CD4-positive, alpha-beta T cell (primary cell): Measurements from ENCODE around the gene EIPR1. TPM values are rescaled to one million over a fixed set of nuclear protein-coding genes. Genes with fewer than 3 reads are reported as not detected.

Experiments used
- ATAC-seq: fragments of 200-7000 bp; cut with Tn5 transposase; one replicate; pipeline ENCODE4 v1.10.0; 2022; ENCODE audit warnings: mild to moderate bottlenecking; ENCODE audit not compliant: poor library complexity
- CTCF ChIA-PET: fragments of 350-600 bp; sonication (Branson Sonifier 250); formaldehyde crosslinking; loops from one replicate; lab custom pipeline; 2021; ENCODE audit warnings: antibody characterized with exemption, inconsistent platforms; lab: Charles Lee
- POLR2A ChIA-PET: fragments of 350-600 bp; sonication (Branson Sonifier 250); formaldehyde crosslinking; loops from one replicate; lab custom pipeline; 2021; ENCODE audit warnings: antibody characterized with exemption, inconsistent platforms; lab: Charles Lee
- DNase-seq, 14 experiments: peaks; one replicate each; pipeline ENCODE4 v3.0.0-alpha.2; 2013 to 2020; ENCODE audit warnings: mixed read lengths in 2 of 14
- H3K27ac ChIP-seq, 2 donors: one replicate each; pipeline versions ENCODE4 v1.5.1 to v1.7.0; 2013; ENCODE audit warnings: low read length in 2 of 2, low read depth in 1 of 2, mild to moderate bottlenecking in 1 of 2
- H3K27me3 ChIP-seq, 2 experiments: 1 replicate in 1 of 2; 2 replicates in 1 of 2; pipeline versions ENCODE4 v1.6.1 to v1.7.0; 2013; ENCODE audit warnings: low read length in 2 of 2, control low read depth in 1 of 2, mild to moderate bottlenecking in 1 of 2, moderate library complexity in 1 of 2; ENCODE audit not compliant: insufficient read depth in 2 of 2, control insufficient read depth in 1 of 2
- H3K36me3 ChIP-seq: one replicate; pipeline ENCODE4 v1.6.1; 2013; ENCODE audit warnings: low read length, control low read depth; ENCODE audit not compliant: insufficient read depth
- H3K4me1 ChIP-seq: one replicate; pipeline ENCODE4 v1.6.1; 2013; ENCODE audit warnings: low read length, control low read depth; ENCODE audit not compliant: insufficient read depth
- H3K4me3 ChIP-seq: one replicate; pipeline ENCODE4 v1.5.1; 2013; ENCODE audit warnings: mild to moderate bottlenecking, low read length, moderate library complexity
- H3K9me3 ChIP-seq, 2 experiments: 1 replicate in 1 of 2; 2 replicates in 1 of 2; pipeline versions ENCODE4 v1.6.1 to v1.7.0; 2013; ENCODE audit warnings: low read length in 2 of 2, mild to moderate bottlenecking in 2 of 2, control low read depth in 1 of 2, moderate library complexity in 1 of 2; ENCODE audit not compliant: control insufficient read depth in 1 of 2, insufficient read depth in 1 of 2
- H3K27ac Mint-ChIP-seq: one replicate; pipeline ENCODE4 v1.8.0; 2020; ENCODE audit warnings: mixed read lengths
- H3K27me3 Mint-ChIP-seq: one replicate; pipeline ENCODE4 v1.8.0; 2021; ENCODE audit warnings: mixed read lengths
- H3K36me3 Mint-ChIP-seq: one replicate; pipeline ENCODE4 v1.8.0; 2021; ENCODE audit warnings: low read depth, mixed read lengths
- H3K4me1 Mint-ChIP-seq: one replicate; pipeline ENCODE4 v1.8.0; 2021; ENCODE audit warnings: low read depth, mixed read lengths
- H3K4me3 Mint-ChIP-seq: one replicate; pipeline ENCODE4 v1.8.0; 2020; ENCODE audit warnings: mild to moderate bottlenecking, mixed read lengths
- H3K9me3 Mint-ChIP-seq: one replicate; pipeline ENCODE4 v1.8.0; 2020; ENCODE audit warnings: mixed read lengths
- intact Hi-C, 2 experiments: fragments of 100-400 bp; cut with DNase I in 1 of 2; cut with micrococcal nuclease in 1 of 2; formaldehyde crosslinking; loops; one replicate each; pipeline versions ENCODE4 v1.15.1 to v1.9.0; 2023 to 2025; cut with DNase I, micrococcal nuclease
- total RNA-seq, 174 experiments: library from RNA in 2 of 174; stranded (reverse) in 2 of 174; gene quantifications; one replicate each; pipeline ENCODE4 v1.2.3 and lab custom pipeline; 2021 to 2026
- TF ChIP-seq, protein P1 (sequence below): fragments of 200-600 bp; IDR thresholded peaks from one replicate; pipeline ENCODE4 v1.8.0; 2022; ENCODE audit warnings: antibody characterized with exemption, mild to moderate bottlenecking

The EIPR1 gene
- total RNA-seq, 2 experiments from 2014 or later = 11.0 to 12.4 TPM

- ChIA-PET CTCF (no interaction called here), POLR2A (no interaction called here)
- Mint-ChIP-seq H3K27me3 (no peaks in the 10 kb centered on the region), H3K36me3 (peaks cover 61% of the 10 kb centered on the region), H3K4me1 (no peaks in the 10 kb centered on the region), H3K27ac (no peak overlapping the region), H3K4me3 (no peak overlapping the region), H3K9me3 (no peaks in the 10 kb centered on the region)
- Histone ChIP-seq H3K27ac (no peak overlapping the region), H3K4me1 (no peaks in the 10 kb centered on the region), H3K27me3 (no peaks in the 10 kb centered on the region), H3K4me3 (no peak overlapping the region), H3K36me3 (peaks cover 6% of the 10 kb centered on the region), H3K9me3 (peaks cover 4 to 10% of the 10 kb centered on the region in 2 experiments)
- DNase-seq = no peak
- no peak for ATAC-seq
- TF ChIP-seq, protein P1, sequence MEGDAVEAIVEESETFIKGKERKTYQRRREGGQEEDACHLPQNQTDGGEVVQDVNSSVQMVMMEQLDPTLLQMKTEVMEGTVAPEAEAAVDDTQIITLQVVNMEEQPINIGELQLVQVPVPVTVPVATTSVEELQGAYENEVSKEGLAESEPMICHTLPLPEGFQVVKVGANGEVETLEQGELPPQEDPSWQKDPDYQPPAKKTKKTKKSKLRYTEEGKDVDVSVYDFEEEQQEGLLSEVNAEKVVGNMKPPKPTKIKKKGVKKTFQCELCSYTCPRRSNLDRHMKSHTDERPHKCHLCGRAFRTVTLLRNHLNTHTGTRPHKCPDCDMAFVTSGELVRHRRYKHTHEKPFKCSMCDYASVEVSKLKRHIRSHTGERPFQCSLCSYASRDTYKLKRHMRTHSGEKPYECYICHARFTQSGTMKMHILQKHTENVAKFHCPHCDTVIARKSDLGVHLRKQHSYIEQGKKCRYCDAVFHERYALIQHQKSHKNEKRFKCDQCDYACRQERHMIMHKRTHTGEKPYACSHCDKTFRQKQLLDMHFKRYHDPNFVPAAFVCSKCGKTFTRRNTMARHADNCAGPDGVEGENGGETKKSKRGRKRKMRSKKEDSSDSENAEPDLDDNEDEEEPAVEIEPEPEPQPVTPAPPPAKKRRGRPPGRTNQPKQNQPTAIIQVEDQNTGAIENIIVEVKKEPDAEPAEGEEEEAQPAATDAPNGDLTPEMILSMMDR = no peak
- intact Hi-C loops = loop anchor here in 1 of 2 experiments (10.0 kb wide), 1 partner anchor 134 kb away; no protein-coding TSS in a partner anchor
These were observed 206.7 kb downstream of the EIPR1 start for GRCh38 chr2:3170792-3171455.

DNA sequence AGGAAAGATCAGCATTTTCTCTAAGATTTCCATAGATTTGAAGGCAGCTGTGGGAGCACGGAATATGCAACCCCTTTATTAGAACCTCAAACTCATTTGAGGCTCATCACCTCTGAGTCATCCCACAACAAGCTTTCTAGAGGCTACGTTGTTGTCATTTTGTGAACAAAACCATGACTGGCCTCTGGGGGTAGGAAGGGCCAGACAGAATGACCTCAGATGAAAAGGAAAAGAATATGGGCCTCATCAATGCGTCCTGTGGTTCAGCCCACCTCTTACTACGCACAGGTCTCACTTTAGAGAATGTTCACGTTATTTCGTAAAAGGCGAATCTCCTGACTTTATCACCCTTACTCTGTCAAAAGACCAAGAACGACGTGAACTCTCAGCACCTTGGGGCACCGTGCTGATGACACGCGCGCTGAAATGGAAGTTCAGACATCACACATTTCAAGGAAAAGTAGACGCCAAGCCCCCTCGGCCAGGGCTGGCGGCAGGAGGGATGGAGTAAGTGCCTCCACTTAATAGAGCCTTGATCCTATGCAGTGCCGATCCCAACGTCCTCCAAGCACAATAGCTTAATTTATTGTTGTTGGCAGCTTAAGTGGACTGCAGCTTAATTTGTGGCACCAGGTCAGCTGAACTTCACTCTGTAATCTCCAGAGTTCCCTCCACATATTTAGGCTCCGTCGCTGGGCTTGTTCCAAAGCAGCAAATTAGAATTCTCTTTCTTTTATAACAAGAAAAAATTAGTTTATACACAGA lies 208.3 kb downstream of the EIPR1 start:
- intact Hi-C loops = no loop called here
- DNase-seq (no peak), ATAC-seq (no peak)
- Mint-ChIP-seq H3K4me1 (no peaks in the 10 kb centered on the region), H3K36me3 (peaks cover 72% of the 10 kb centered on the region), H3K27me3 (no peaks in the 10 kb centered on the region), H3K9me3 (peaks cover 7% of the 10 kb centered on the region), H3K4me3 (no peak overlapping the region), H3K27ac (no peak overlapping the region)
- Histone ChIP-seq H3K27me3 (no peaks in the 10 kb centered on the region), H3K4me3 (no peak overlapping the region), H3K27ac (no peak overlapping the region), H3K9me3 (peaks cover 15 to 19% of the 10 kb centered on the region in 2 experiments), H3K4me1 (no peaks in the 10 kb centered on the region), H3K36me3 (peaks cover 5% of the 10 kb centered on the region)
- POLR2A ChIA-PET = no interaction called here
- TF ChIP-seq, protein P1 = no peak
- CTCF ChIA-PET = no interaction called here

DNA sequence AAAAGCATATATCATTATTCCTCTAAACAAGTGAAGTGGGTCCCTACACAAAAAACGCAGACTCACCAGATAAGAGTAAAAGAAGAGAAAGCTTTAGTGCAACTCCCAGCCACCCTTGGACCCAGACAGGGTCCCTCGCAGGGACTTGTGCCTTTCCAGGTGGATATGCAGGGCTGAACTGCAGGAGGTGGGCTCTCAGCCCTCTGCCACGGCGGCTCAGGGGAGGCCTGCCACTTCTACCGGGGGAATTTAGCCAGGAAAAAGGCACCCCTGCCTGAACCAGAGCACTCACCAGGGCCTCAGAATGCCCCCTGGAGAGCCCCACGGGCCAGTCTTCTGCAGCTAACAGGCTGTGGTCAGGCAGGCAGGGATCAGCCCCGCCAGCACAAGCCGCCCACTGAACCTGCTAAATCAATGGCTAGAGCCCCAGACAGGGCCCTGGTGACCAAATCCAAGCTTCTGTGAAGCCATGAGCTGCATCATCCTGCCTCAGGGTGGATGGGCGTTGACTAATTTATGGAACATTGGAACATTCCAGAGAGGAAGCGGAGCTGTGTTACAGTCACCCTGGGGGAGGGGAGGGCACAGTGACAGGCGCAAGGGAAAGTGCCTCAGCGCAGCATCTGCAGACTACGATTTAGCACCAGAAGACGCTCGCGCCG lies 209.3 kb downstream of the EIPR1 start:
- Mint-ChIP-seq H3K27ac (no peak overlapping the region), H3K9me3 (peaks cover 7% of the 10 kb centered on the region), H3K27me3 (no peaks in the 10 kb centered on the region), H3K4me3 (no peak overlapping the region), H3K36me3 (peaks cover 75% of the 10 kb centered on the region), H3K4me1 (no peaks in the 10 kb centered on the region)
- ChIA-PET POLR2A (no interaction called here), CTCF (no interaction called here)
- DNase-seq (no peak), ATAC-seq (no peak)
- Histone ChIP-seq H3K27ac (no peak overlapping the region), H3K27me3 (no peaks in the 10 kb centered on the region), H3K36me3 (peaks cover under 1% of the 10 kb centered on the region), H3K9me3 (peaks cover 19 to 24% of the 10 kb centered on the region in 2 experiments), H3K4me1 (no peaks in the 10 kb centered on the region), H3K4me3 (no peak overlapping the region)
- intact Hi-C loops = no loop called here
- TF ChIP-seq, protein P1 = no peak
